RPMI7951 (cell line): ENCODE results near the gene SMOC1. TPM values are rescaled to one million over a fixed set of nuclear protein-coding genes. Genes with fewer than 3 reads are reported as not detected.

Experiments
- DNase-seq: peaks from one replicate; pipeline ENCODE4 v3.0.0-alpha.2; 2012; ENCODE audit warnings: low read depth
- total RNA-seq: library from RNA; depleted of rRNA; stranded (reverse); fragments of >200 nt; shearing (Covaris generic); gene quantifications from 2 replicates; pipeline ENCODE4 v1.2.3, GENCODE V29; 2014

Gene SMOC1
- total RNA-seq, 1 experiment from 2014 or later: not detected

GRCh38 chr14:70006699-70007098 is 127.5 kb downstream of the SMOC1 start:
- no peak for DNase-seq

GRCh38 chr14:70008284-70009262 is 129.4 kb downstream of the SMOC1 start:
- DNase-seq: no peak

GRCh38 chr14:70009961-70010360 is 130.7 kb downstream of the SMOC1 start:
- DNase-seq: no peak

- DNase-seq: no peak
Measured at GRCh38 chr14:70011098-70011497, 131.9 kb downstream of the SMOC1 start.

- DNase-seq: no peak
Measured at GRCh38 chr14:70011708-70012107, 132.5 kb downstream of the SMOC1 start.

GRCh38 chr14:70013271-70013873 is 134.2 kb downstream of the SMOC1 start:
- DNase-seq: no peak

GRCh38 chr14:70014406-70015095 is 135.3 kb downstream of the SMOC1 start:
- no peak for DNase-seq

GRCh38 chr14:70018230-70018629 is 139.0 kb downstream of the SMOC1 start:
- DNase-seq: no peak

GRCh38 chr14:70018713-70019211 is 139.5 kb downstream of the SMOC1 start:
- peak; percentile 85 for DNase-seq

GRCh38 chr14:70019695-70020094 is 140.5 kb downstream of the SMOC1 start:
- DNase-seq: no peak

GRCh38 chr14:70020352-70021170 is 141.3 kb downstream of the SMOC1 start:
- DNase-seq: no peak

GRCh38 chr14:70021548-70022220 is 142.5 kb downstream of the SMOC1 start:
- DNase-seq: no peak

GRCh38 chr14:70022771-70023445 is 143.7 kb downstream of the SMOC1 start:
- DNase-seq: no peak

- no peak for DNase-seq
Measured at GRCh38 chr14:70023871-70024270, 144.7 kb downstream of the SMOC1 start.

- no peak for DNase-seq
Measured at GRCh38 chr14:70027785-70028428, 148.7 kb downstream of the SMOC1 start.

- DNase-seq: no peak
Measured at GRCh38 chr14:70029296-70030132, 150.3 kb downstream of the SMOC1 start.

GRCh38 chr14:70032016-70032415 is 152.8 kb downstream of the SMOC1 start:
- no peak for DNase-seq

GRCh38 chr14:70032447-70032846 is 153.2 kb downstream of the SMOC1 start:
- DNase-seq: no peak

GRCh38 chr14:70033116-70033515 is 153.9 kb downstream of the SMOC1 start:
- no peak for DNase-seq
